ENCODE data around the gene MAML2.

MAML2 gene

DNA sequence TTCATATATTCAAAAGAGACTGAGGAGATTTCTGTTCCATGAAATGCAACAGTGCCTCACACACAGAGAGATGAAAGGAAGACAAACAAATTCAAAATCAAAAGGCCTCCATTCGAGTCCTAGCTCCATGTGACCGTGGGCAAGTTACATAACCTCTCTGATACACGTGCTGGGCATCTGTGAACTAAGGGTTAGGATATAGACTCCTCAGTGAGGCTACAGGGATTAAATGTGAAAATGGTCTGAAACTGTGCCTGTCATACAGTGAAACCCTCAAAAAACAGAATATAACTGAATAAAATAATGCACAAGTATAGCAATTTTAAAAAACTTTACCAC, 307.3 kb downstream of the MAML2 start:
- TF ChIP-seq ZNF274 (IDR thresholded peaks at IDR 0.05; ENCODE audit: low read depth, low read length) = no peak
- no peak overlapping the region for H3K4me3 ChIP-seq (ENCODE audit: low read length)

DNA sequence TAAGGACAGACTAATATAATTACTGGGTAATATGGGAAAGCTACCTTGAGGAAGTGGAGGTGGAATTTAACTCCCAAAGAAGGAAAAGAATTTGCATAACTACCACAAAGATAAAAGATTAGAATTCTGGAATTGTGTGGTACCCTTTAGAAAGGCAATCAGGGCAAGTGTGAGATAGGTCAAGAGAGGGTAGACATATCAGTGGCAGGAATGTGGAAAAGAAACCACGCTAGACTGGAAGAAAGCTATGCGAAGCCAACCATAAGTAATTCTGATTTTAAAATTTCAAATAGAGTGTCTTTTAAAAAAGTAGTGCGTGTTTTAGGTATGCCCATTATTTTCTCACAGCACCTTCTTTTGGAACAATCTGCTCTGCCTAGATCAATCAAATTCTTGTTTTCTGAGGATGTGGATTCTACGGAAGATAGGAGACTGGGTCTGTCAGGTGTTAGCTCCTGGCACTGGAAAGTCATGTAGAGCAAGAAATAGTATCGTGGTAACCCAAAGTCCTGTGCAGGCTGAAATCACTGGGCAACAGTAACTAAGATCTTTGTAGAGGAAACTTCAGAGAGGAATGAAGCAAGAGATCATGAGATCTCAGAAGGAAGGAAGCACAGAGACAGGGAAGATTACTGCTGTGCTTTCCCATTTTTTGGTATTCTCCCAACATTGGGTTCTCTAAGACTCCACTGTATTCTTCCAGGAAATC, 307.8 kb downstream of the MAML2 start:
- H3K4me3 ChIP-seq (ENCODE audit: low read length) = no peak overlapping the region
- TF ChIP-seq ZNF274 (IDR thresholded peaks at IDR 0.05; ENCODE audit: low read depth, low read length) = no peak

DNA sequence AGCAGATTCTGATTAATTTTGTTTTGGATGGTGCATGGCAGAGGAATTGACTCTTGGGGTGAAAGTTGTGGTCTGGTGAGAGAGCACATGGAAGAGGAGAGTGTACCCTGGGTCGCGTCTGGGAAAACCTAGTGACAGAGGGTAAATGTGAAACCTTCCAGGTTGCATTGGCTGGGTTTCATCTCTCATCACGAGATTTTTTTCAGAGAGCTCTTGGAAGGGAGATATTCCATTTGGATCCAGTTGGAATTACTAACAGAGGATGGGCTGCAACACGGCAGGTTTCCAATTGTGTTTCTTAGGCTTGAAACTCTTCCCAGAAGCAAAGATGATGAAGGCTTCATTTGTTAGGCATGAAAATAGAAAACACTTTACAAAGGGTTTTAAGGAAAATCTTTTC, 309.4 kb downstream of the MAML2 start:
- H3K4me3 ChIP-seq (ENCODE audit: low read length) = no peak overlapping the region
- no peak for TF ChIP-seq ZNF274 (IDR thresholded peaks at IDR 0.05; ENCODE audit: low read depth, low read length)

DNA sequence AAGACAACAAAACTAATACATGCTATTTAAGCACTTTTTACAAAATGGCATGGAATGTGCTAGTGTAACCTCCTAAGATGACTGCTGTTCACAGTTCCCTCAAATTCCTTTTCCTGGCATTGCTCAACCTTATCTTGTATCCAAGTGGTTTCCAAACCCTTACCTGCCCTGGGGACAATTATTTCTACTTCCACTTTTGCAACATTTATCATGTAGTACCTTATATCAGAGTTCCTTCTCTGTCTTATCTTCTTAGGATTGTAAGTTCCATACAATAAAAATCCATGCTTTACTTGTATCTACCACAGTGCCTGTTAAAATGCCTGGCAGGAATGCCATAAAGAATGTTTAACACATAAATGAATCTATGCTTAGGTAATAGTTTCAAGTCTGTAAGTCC, 309.9 kb downstream of the MAML2 start:
- H3K4me3 ChIP-seq (ENCODE audit: low read length) = no peak overlapping the region
- no peak for TF ChIP-seq ZNF274 (IDR thresholded peaks at IDR 0.05; ENCODE audit: low read depth, low read length)

DNA sequence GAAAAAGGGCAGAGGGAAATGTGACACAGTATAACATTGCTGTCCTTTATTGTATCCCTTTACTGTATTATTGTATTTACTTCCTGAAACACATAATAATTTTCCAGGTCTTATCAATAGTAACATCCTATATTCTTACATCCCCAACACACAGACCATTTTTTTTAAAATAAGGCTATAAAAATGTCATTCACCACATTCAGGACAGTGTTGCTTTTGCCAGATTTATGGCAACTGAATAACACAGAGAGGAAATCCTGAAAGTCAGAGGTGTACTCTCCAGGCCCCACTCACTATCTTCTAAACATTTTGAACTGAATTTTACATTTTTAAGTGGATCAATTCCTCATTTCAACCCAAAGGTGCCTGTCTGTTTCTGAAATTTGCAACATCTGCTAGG, 314.2 kb downstream of the MAML2 start:
- no peak for TF ChIP-seq ZNF274 (IDR thresholded peaks at IDR 0.05; ENCODE audit: low read depth, low read length)
- no peak overlapping the region for H3K4me3 ChIP-seq (ENCODE audit: low read length)

- TF ChIP-seq ZNF274 (IDR thresholded peaks at IDR 0.05; ENCODE audit: low read depth, low read length) = no peak
- H3K4me3 ChIP-seq (ENCODE audit: low read length) = no peak overlapping the region
These were observed 316.0 kb downstream of the MAML2 start for GRCh38 chr11:96027021-96027420.

DNA sequence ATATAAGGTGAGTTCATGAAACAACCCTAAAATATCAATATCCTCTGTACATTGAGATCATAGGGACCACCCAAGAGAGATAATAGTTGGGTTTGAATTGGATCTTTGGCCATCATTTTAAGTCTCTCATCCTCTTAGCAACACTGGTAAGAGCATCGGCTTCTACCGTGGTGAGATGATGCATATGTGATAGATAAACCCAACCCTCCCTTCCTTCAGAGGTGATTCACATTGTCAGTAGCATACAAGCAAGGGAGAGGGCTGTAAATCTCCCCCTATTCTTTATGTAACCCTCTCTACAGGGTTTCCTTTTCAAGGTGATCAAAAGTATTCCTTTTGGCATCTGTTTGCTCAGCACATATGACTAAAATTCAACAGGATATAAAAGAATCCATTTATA, 316.7 kb downstream of the MAML2 start:
- no peak overlapping the region for H3K4me3 ChIP-seq (ENCODE audit: low read length)
- TF ChIP-seq ZNF274 (IDR thresholded peaks at IDR 0.05; ENCODE audit: low read depth, low read length) = no peak

GRCh38 chr11:96024666-96025065, 318.3 kb downstream of the MAML2 start:
- H3K4me3 ChIP-seq (ENCODE audit: low read length) = no peak overlapping the region
- no peak for TF ChIP-seq ZNF274 (IDR thresholded peaks at IDR 0.05; ENCODE audit: low read depth, low read length)

GRCh38 chr11:96023275-96023674, 319.7 kb downstream of the MAML2 start:
- no peak overlapping the region for H3K4me3 ChIP-seq (ENCODE audit: low read length)
- TF ChIP-seq ZNF274 (IDR thresholded peaks at IDR 0.05; ENCODE audit: low read depth, low read length) = no peak

DNA sequence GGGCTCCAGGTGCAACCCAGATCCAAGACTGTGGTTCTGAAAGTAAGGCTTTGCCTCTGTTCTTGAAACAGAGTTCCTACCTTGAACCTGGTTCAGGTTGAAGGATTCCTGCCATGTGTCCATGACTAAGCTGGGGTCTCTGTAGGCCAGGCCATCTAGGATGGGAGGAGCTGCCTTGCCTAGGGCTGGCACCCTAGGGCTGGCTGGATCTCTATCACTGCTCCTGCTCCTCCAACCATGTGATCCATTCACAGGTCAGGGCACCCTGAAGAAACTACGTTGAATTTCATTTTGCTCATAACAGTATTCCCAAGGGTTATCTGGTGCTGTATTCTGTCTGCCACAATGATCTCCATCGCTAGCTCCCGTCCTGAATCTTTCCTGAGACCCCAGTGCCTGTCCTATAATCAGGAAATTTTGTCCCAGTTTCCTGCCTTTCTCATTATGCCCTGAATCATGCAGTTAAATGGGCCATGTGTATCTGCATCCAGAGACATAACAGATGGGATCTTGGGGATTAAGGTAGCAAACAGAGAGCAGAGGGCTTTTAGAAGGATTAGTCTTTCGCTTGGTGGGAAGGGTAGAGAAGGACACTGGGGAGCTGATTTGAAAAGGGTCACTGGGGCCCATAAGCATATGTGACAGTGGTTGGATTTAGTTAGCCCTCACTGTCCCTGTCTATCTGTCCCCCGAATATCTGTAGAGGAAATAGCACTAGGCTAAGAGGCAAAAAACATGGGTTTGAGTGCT, 320.9 kb downstream of the MAML2 start:
- TF ChIP-seq ZNF274 (IDR thresholded peaks at IDR 0.05; ENCODE audit: low read depth, low read length) = no peak
- H3K4me3 ChIP-seq (ENCODE audit: low read length) = no peak overlapping the region

- TF ChIP-seq ZNF274 (IDR thresholded peaks at IDR 0.05; ENCODE audit: low read depth, low read length) = no peak
- H3K4me3 ChIP-seq (ENCODE audit: low read length) = no peak overlapping the region
These were observed 322.9 kb downstream of the MAML2 start for GRCh38 chr11:96019810-96020747.

- no peak overlapping the region for H3K4me3 ChIP-seq (ENCODE audit: low read length)
These were observed 323.7 kb downstream of the MAML2 start for GRCh38 chr11:96019281-96019680.

GRCh38 chr11:96017856-96018255, 325.1 kb downstream of the MAML2 start:
- H3K4me3 ChIP-seq (ENCODE audit: low read length) = no peak overlapping the region
- no peak for TF ChIP-seq ZNF274 (IDR thresholded peaks at IDR 0.05; ENCODE audit: low read depth, low read length)

More at GRCh38 chr11:96019281-96019680, 323.7 kb downstream of the MAML2 start:
- no peak for TF ChIP-seq ZNF274 (IDR thresholded peaks at IDR 0.05; ENCODE audit: low read depth, low read length)

- H3K4me3 ChIP-seq (ENCODE audit: low read length) = no peak overlapping the region
- TF ChIP-seq ZNF274 (IDR thresholded peaks at IDR 0.05; ENCODE audit: low read depth, low read length) = no peak
These were observed 326.0 kb downstream of the MAML2 start for GRCh38 chr11:96016978-96017502.

Data from GM08714 (cell line).